HEK293T (cell line): Measurements from ENCODE around the gene NEGR1.

ENCODE experiments used
- ARNT ChIP-seq: fragments of 450-650 bp; IDR thresholded peaks from 2 replicates; pipeline ENCODE4 v1.6.1; 2017; ENCODE audit warnings: mild to moderate bottlenecking
- BHLHE40 ChIP-seq: fragments of 450-650 bp; IDR thresholded peaks from 2 replicates; pipeline ENCODE4 v1.6.1; 2016; ENCODE audit warnings: mild to moderate bottlenecking, moderate library complexity, borderline replicate concordance
- ELF4 ChIP-seq: fragments of 450-650 bp; IDR thresholded peaks from 2 replicates; pipeline ENCODE4 v1.6.1; 2017; ENCODE audit warnings: antibody characterized with exemption
- FOXA1 ChIP-seq: fragments of 450-650 bp; IDR thresholded peaks from 2 replicates; pipeline ENCODE4 v1.6.1; 2016; ENCODE audit warnings: mild to moderate bottlenecking
- FOXK2 ChIP-seq: fragments of 450-650 bp; IDR thresholded peaks from 2 replicates; pipeline ENCODE4 v1.6.1; 2016; ENCODE audit warnings: mild to moderate bottlenecking
- L3MBTL2 ChIP-seq: fragments of 450-650 bp; conservative IDR thresholded peaks from 2 replicates; pipeline ENCODE4 v1.6.1; 2016; ENCODE audit warnings: mild to moderate bottlenecking
- LEF1 ChIP-seq: fragments of 450-650 bp; IDR thresholded peaks from 2 replicates; pipeline ENCODE4 v1.6.1; 2017; ENCODE audit warnings: mild to moderate bottlenecking, borderline replicate concordance
- NFRKB ChIP-seq: fragments of 450-650 bp; IDR thresholded peaks from 2 replicates; pipeline ENCODE4 v1.6.1; 2016; ENCODE audit warnings: mild to moderate bottlenecking, moderate library complexity
- SP1 ChIP-seq: fragments of 450-650 bp; IDR thresholded peaks from 2 replicates; pipeline ENCODE4 v1.6.1; 2017
- SUZ12 ChIP-seq: fragments of 450-650 bp; IDR thresholded peaks from 2 replicates; pipeline ENCODE4 v1.6.1; 2016; ENCODE audit warnings: mild to moderate bottlenecking
- TARDBP ChIP-seq: fragments of 450-650 bp; IDR thresholded peaks from 2 replicates; pipeline ENCODE4 v1.6.1; 2016
- TF ChIP-seq, protein P1 (sequence below): fragments of 450-650 bp; IDR thresholded peaks from 2 replicates; pipeline ENCODE4 v1.6.1; 2016

DNA sequence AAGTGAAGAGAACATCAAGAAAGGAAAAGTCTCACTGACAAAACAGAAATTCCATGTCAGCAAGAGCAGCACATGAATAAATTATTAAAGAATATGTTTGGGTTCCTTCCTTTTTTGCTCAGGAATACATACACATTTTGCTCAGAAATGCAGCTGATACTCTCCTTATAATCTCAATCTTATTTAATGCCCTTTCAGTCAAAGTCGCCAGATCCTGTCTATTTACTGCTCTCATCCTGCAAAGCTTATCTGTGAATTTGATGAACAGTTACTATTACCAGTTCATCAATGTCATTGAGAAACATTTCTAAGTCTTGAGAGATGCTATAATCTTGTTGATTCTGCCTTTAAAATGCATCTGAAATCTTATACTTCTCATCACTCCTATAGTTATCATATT is 658.5 kb downstream of the NEGR1 start:
- TF ChIP-seq, protein P1, sequence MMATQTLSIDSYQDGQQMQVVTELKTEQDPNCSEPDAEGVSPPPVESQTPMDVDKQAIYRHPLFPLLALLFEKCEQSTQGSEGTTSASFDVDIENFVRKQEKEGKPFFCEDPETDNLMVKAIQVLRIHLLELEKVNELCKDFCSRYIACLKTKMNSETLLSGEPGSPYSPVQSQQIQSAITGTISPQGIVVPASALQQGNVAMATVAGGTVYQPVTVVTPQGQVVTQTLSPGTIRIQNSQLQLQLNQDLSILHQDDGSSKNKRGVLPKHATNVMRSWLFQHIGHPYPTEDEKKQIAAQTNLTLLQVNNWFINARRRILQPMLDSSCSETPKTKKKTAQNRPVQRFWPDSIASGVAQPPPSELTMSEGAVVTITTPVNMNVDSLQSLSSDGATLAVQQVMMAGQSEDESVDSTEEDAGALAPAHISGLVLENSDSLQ, result no peak
- TF ChIP-seq FOXA1, result no peak
- no peak for TF ChIP-seq BHLHE40
- no peak for TF ChIP-seq NFRKB
- no peak for TF ChIP-seq LEF1
- no peak for TF ChIP-seq ARNT
- no peak for TF ChIP-seq FOXK2
- no peak for TF ChIP-seq SP1
- no peak for TF ChIP-seq SUZ12
- no peak for TF ChIP-seq TARDBP
- no peak for TF ChIP-seq L3MBTL2
- no peak for TF ChIP-seq ELF4
